ENCODE data around the gene SHLD3.

- TF ChIP-seq EZH2phosphoT487 (IDR thresholded peaks at IDR 0.05; ENCODE audit: borderline replicate concordance, low read depth, low read length) (no peak), CTCF (conservative IDR thresholded peaks at IDR 0.05; ENCODE audit: low read length) (no peak)
These were observed 23.1 kb downstream of the SHLD3 start for GRCh38 chr5:65647941-65648340.

All from OCI-LY7 (cell line).